ENCODE data around the gene SNAPC4. TPM values are rescaled to one million over a fixed set of nuclear protein-coding genes. Genes with fewer than 3 reads are reported as not detected.

SNAPC4 gene
- total and polyA plus RNA-seq, 9 of the 15 experiments (the other 6 are each of a cell fraction or from before 2014, with no cell fraction given): 0.21 to 21.8 (median 8.8) TPM

GRCh38 chr9:136400038-136400834 is at the start of gene SNAPC4 (continued):
- peak; percentile 83 for TF ChIP-seq REST (IDR thresholded peaks at IDR 0.05; ENCODE audit: borderline replicate concordance)
- TF ChIP-seq REST (CRISPR knock-in tag; IDR thresholded peaks at IDR 0.05; ENCODE audit: low read depth): peak; percentile 15; the same call in 1 of the 2 replicates
- no peak for TF ChIP-seq NELFE (IDR thresholded peaks at IDR 0.05; ENCODE audit: insufficient read depth, insufficient read length)
- no peak for TF ChIP-seq POLR2B (IDR thresholded peaks at IDR 0.05; ENCODE audit: low read depth, partially characterized antibody)
- peak; percentile 93 for TF ChIP-seq ZBTB40 (IDR thresholded peaks at IDR 0.05)
- no peak for TF ChIP-seq ZBTB40 (CRISPR knock-in tag; IDR thresholded peaks at IDR 0.05)
